ENCODE data around the gene DBNDD1. TPM values are rescaled to one million over a fixed set of nuclear protein-coding genes. Genes with fewer than 3 reads are reported as not detected.
A peak's percentile ranks its signal among the peaks of the same experiment; 100 is the strongest.

Gene DBNDD1
- total RNA-seq, 1 donor from 2014 or later, result 4.6 TPM

DNA sequence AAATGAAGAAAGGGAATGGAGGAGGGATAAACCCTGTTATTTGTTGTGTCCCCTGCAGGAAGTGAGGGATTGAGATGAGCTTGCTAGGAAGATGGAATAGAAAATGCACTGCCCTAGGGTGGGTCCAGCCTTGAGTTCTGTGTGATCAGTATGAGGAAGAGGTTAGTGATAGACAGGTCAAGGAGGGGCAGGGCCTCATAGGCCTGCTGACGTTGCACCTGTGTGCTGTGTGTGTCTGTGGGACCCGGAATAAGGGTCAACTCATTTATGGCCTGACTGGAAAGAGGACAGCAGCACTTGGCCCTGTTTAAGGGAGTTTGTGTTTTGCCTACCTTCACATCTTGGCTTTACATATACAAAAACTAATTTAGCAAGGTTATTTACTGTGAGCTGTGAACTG is 44.4 kb downstream of the DBNDD1 start:
- TF ChIP-seq, protein P1, sequence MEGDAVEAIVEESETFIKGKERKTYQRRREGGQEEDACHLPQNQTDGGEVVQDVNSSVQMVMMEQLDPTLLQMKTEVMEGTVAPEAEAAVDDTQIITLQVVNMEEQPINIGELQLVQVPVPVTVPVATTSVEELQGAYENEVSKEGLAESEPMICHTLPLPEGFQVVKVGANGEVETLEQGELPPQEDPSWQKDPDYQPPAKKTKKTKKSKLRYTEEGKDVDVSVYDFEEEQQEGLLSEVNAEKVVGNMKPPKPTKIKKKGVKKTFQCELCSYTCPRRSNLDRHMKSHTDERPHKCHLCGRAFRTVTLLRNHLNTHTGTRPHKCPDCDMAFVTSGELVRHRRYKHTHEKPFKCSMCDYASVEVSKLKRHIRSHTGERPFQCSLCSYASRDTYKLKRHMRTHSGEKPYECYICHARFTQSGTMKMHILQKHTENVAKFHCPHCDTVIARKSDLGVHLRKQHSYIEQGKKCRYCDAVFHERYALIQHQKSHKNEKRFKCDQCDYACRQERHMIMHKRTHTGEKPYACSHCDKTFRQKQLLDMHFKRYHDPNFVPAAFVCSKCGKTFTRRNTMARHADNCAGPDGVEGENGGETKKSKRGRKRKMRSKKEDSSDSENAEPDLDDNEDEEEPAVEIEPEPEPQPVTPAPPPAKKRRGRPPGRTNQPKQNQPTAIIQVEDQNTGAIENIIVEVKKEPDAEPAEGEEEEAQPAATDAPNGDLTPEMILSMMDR (IDR thresholded peaks at IDR 0.05; ENCODE audit: borderline replicate concordance), result no peak
- no peaks in the 10 kb centered on the region for H3K27me3 ChIP-seq (ENCODE audit: low read depth)
- peaks cover 25% of the 10 kb centered on the region for H3K36me3 ChIP-seq
- peaks cover 42% of the 10 kb centered on the region for H3K4me1 ChIP-seq
- DNase-seq, result no peak
- intact Hi-C loops (cut with micrococcal nuclease), result no loop called here
- no peak overlapping the region for H3K4me3 ChIP-seq
- H3K27ac ChIP-seq (replicated peaks), result no peak overlapping the region
- no peaks in the 10 kb centered on the region for H3K9me3 ChIP-seq (replicated peaks)

DNA sequence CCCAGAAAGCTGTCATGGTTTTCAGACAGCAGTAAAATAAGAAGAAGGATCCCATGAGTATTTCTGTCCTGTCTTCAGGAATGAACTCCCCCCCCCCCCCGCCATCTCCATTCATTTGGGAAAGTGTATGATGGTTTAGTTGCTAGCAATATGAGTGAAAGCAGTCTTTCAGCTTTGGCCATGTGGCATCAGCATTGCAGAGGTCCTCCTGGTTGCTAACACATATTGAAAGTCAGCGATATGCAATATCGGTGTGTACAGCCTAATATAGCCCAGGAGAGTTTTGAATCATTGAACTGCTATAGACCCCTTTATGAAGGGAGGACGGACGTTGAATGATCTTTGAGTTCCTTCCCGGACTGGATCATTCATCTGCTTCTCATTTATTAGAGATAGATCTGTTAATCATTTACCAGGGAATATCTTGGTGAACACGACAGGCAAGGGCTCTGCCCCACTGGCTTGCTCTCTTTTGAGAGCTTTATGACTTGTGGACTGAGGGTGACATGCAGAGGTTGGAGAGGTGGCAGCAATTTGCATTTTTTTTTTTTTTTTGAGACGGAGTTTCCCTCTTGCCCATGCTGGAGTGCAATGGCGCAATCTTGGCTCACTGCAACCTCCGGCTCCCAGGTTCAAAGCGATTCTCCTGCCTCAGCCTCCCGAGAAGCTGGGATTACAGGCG is 45.5 kb downstream of the DBNDD1 start:
- H3K9me3 ChIP-seq (replicated peaks), result no peaks in the 10 kb centered on the region
- TF ChIP-seq, protein P1 (IDR thresholded peaks at IDR 0.05; ENCODE audit: borderline replicate concordance), result no peak
- H3K4me3 ChIP-seq, result peak overlapping the region; percentile 84
- no peak for DNase-seq
- intact Hi-C loops (cut with micrococcal nuclease), result no loop called here
- no peaks in the 10 kb centered on the region for H3K27me3 ChIP-seq (ENCODE audit: low read depth)
- H3K4me1 ChIP-seq, result peaks cover 43% of the 10 kb centered on the region
- no peak overlapping the region for H3K27ac ChIP-seq (replicated peaks)
- H3K36me3 ChIP-seq, result peaks cover 17% of the 10 kb centered on the region

DNA sequence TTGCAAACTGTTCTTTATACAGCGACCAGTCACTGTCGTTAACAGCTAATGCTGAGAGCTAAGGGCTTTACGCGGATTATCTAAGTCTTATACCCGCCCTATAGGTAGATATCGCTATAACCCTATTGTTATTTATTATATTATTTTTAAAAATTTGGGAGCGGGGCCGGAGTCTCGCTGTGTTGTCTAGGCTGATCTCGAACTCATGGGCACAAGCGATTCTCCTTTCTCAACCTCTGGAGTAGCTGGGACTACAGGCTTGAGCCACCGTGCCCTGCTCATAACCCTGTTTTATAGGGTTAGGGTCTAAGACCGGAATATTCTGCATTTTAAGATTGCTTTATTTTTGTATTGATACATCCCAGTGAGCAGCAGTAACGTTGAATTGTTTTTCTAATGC is 46.0 kb downstream of the DBNDD1 start:
- Histone ChIP-seq H3K36me3 (peaks cover 12% of the 10 kb centered on the region), H3K4me3 (peak overlapping the region; percentile 84), H3K9me3 (replicated peaks) (no peaks in the 10 kb centered on the region), H3K27ac (replicated peaks) (peak overlapping the region; percentile 97), H3K27me3 (ENCODE audit: low read depth) (no peaks in the 10 kb centered on the region), H3K4me1 (peaks cover 43% of the 10 kb centered on the region)
- TF ChIP-seq, protein P1 (IDR thresholded peaks at IDR 0.05; ENCODE audit: borderline replicate concordance), result no peak
- intact Hi-C loops (cut with micrococcal nuclease), result no loop called here
- DNase-seq, result no peak

DNA sequence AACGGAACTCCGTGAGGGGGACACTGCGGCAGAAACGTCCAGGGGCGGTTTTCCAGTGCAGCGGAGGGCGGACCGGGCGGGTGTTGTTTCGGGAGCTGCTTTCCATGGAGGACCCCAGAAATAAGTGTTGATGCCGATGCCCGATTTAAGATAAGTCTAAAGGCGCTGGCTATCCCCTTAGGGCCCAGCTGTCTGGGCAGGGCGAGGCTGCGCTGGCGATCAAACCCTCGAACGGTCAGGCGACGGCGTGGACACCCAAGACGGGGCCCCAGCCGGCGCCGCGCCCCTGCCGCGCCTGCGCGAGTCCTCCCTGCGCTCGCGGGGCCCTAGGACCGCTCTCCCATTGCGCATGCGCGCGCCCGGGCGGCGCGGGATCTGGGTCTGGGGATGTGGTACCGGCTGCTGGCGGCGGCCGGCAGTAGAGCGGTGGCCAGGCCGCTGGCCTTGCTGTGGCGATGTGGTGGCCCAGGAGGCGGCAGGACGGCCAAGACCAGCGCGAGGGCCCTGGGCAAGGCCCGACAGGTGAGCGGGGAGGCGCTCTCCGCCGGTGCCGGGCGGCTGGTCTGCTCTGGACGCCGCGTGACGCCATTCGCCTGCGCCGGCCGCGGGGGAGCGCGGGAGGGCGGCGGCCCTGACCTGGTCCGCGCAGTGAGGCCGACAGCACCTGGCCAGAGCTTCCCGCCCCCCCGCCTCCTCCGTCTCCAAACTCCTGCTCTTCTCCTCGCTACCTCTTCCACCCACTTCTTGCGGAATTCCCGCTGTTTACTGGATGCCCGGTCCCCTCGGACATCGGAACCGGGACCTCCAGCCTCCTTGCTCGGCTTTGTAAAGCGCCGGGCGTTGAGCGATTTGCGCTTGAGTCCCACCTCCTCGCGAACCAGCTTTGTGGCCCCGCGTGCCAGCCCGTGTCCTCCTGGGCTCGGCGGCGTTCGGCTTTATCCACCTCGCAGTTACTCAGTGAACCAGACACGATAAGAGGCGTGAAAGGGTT is 46.7 kb downstream of the DBNDD1 start:
- H3K36me3 ChIP-seq, result peaks cover 5% of the 10 kb centered on the region
- peaks cover 43% of the 10 kb centered on the region for H3K4me1 ChIP-seq
- intact Hi-C loops (cut with micrococcal nuclease), result no loop called here
- TF ChIP-seq, protein P1 (IDR thresholded peaks at IDR 0.05; ENCODE audit: borderline replicate concordance), result no peak
- peak overlapping the region; percentile 84 for H3K4me3 ChIP-seq
- H3K27ac ChIP-seq (replicated peaks), result peak overlapping the region; percentile 97
- no peaks in the 10 kb centered on the region for H3K27me3 ChIP-seq (ENCODE audit: low read depth)
- DNase-seq, result peak; percentile 91
- no peaks in the 10 kb centered on the region for H3K9me3 ChIP-seq (replicated peaks)

DNA sequence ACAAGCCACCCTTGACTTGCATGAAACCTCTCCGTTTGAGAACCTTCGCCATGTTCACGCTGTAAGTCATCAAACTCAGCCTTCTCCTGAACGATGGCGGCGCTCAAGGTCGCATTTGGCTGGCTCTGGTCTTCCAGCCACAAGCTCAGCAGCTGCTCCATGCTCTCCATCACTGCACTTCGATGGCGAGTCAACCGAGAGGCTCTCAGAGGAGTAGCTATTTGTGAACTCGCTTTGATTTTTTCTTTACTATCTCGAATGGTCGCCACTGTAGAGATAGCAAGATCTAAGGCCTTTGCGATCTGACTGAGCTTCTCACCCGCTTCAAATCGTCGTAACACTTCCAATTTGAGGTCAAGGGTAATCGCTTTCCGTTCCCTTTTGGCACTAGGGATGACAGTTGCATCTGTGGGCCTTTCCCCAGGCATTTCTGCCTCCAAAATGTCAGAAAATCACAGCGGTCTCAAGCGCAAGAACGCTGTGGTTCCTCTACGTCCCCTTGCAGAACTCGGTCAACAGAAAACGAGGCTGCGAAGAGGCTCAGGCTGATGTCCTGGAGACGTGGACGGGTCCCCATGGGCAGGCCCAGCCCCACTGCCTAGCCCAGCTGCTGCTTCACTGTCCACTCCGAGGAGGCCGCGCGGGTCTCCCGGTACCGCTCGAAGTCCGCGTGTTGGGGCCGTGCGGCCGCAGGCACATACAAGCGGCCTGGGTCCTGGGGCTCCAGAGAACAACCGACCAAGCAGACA is 47.6 kb downstream of the DBNDD1 start:
- Histone ChIP-seq H3K27ac (replicated peaks) (peak overlapping the region; percentile 97), H3K4me1 (peaks cover 43% of the 10 kb centered on the region), H3K4me3 (peak overlapping the region; percentile 84), H3K27me3 (ENCODE audit: low read depth) (no peaks in the 10 kb centered on the region), H3K9me3 (replicated peaks) (no peaks in the 10 kb centered on the region), H3K36me3 (no peaks in the 10 kb centered on the region)
- TF ChIP-seq, protein P1 (IDR thresholded peaks at IDR 0.05; ENCODE audit: borderline replicate concordance), result no peak
- no peak for DNase-seq
- intact Hi-C loops (cut with micrococcal nuclease), result no loop called here
